NOMO-1 treated with DMSO at 0.1 percent for 48 hours (cell line): Measurements from ENCODE around the gene MLLT3.

Experiments used
- DNase-seq: peaks from one replicate; lab custom pipeline; 2025; ENCODE audit not compliant: unreplicated experiment; lab: John Stamatoyannopoulos, UW

MLLT3 gene

GRCh38 chr9:20559231-20559890 is 62.9 kb downstream of the MLLT3 start:
- no peak for DNase-seq

- no peak for DNase-seq
Measured at GRCh38 chr9:20558566-20559016, 63.7 kb downstream of the MLLT3 start.

- no peak for DNase-seq
Measured at GRCh38 chr9:20557890-20558565, 64.3 kb downstream of the MLLT3 start.

GRCh38 chr9:20557285-20557684 is 65.0 kb downstream of the MLLT3 start:
- DNase-seq: no peak

GRCh38 chr9:20553558-20554149 is 68.6 kb downstream of the MLLT3 start:
- no peak for DNase-seq

GRCh38 chr9:20552874-20553557 is 69.3 kb downstream of the MLLT3 start:
- DNase-seq: no peak

- DNase-seq: no peak
Measured at GRCh38 chr9:20551835-20552234, 70.5 kb downstream of the MLLT3 start.

- no peak for DNase-seq
Measured at GRCh38 chr9:20551236-20551635, 71.1 kb downstream of the MLLT3 start.

- DNase-seq: no peak
Measured at GRCh38 chr9:20550326-20550725, 72.0 kb downstream of the MLLT3 start.

GRCh38 chr9:20549053-20549452 is 73.2 kb downstream of the MLLT3 start:
- no peak for DNase-seq

GRCh38 chr9:20545023-20545622 is 77.2 kb downstream of the MLLT3 start:
- no peak for DNase-seq

GRCh38 chr9:20540169-20540863 is 82.0 kb downstream of the MLLT3 start:
- DNase-seq: no peak

GRCh38 chr9:20538956-20539355 is 83.3 kb downstream of the MLLT3 start:
- DNase-seq: no peak

- DNase-seq: no peak
Measured at GRCh38 chr9:20538092-20538491, 84.2 kb downstream of the MLLT3 start.

- no peak for DNase-seq
Measured at GRCh38 chr9:20537294-20537693, 85.0 kb downstream of the MLLT3 start.

- no peak for DNase-seq
Measured at GRCh38 chr9:20532584-20532983, 89.7 kb downstream of the MLLT3 start.

- no peak for DNase-seq
Measured at GRCh38 chr9:20529837-20530236, 92.5 kb downstream of the MLLT3 start.

- DNase-seq: no peak
Measured at GRCh38 chr9:20528253-20528652, 94.0 kb downstream of the MLLT3 start.

GRCh38 chr9:20526500-20527319 is 95.6 kb downstream of the MLLT3 start:
- DNase-seq: no peak

- no peak for DNase-seq
Measured at GRCh38 chr9:20524776-20525175, 97.5 kb downstream of the MLLT3 start.
